HEK293 (cell line): Measurements from ENCODE around the gene EXT2.

Source experiments
- CTCF ChIA-PET: fragments of 350-600 bp; formaldehyde crosslinking; extraction: SDS; loops from one replicate; lab custom pipeline; 2021; ENCODE audit warnings: antibody characterized with exemption; lab: Yijun Ruan, JAX
- POLR2A ChIA-PET: fragments of 300-600 bp; formaldehyde crosslinking; extraction: SDS; loops from one replicate; lab custom pipeline; 2020; ENCODE audit warnings: antibody characterized with exemption, inconsistent platforms; lab: Yijun Ruan, JAX
- H3K27ac ChIP-seq: fragments of 200-500 bp; sonication (Bioruptor generic); 2 replicates; pipeline ENCODE4 v1.5.1; 2014; ENCODE audit warnings: low read depth, low read length, control low read depth, inconsistent platforms; ENCODE audit errors: extremely low read depth
- H3K36me3 ChIP-seq, 2 experiments: fragments of 200-500 bp in 1 of 2; sonication (Bioruptor generic) in 1 of 2; 1 replicate in 1 of 2; 2 replicates in 1 of 2; pipeline ENCODE4 v1.5.1; 2014 to 2017; ENCODE audit warnings: inconsistent platforms in 2 of 2, low read length in 2 of 2; ENCODE audit not compliant: control insufficient read depth in 2 of 2, insufficient read depth in 1 of 2
- H3K4me1 ChIP-seq: fragments of 200-500 bp; sonication (Bioruptor generic); 2 replicates; pipeline ENCODE4 v1.5.1; 2014; ENCODE audit warnings: mild to moderate bottlenecking, low read length, inconsistent platforms; ENCODE audit not compliant: control insufficient read depth, insufficient read depth
- H3K4me3 ChIP-seq: 2 replicates; pipeline ENCODE4 v1.5.1; 2011; ENCODE audit warnings: low read depth, mild to moderate bottlenecking, control low read depth, low read length, moderate library complexity
- H3K9me3 ChIP-seq: fragments of 200-500 bp; sonication (Bioruptor generic); 2 replicates; pipeline ENCODE4 v1.5.1; 2014; ENCODE audit warnings: low read depth, low read length, inconsistent platforms; ENCODE audit not compliant: control insufficient read depth, insufficient read depth
- CTCF ChIP-seq: fragments of 450-650 bp; formaldehyde crosslinking; IDR thresholded peaks from 2 replicates; pipeline ENCODE4 v1.5.1; 2016; ENCODE audit warnings: missing biosample characterization, missing genetic modification characterization
- GLI4 ChIP-seq: fragments of 450-650 bp; formaldehyde crosslinking; IDR thresholded peaks from 2 replicates; pipeline ENCODE4 v1.5.1; 2016; ENCODE audit warnings: missing biosample characterization, missing genetic modification characterization
- MZF1 ChIP-seq: fragments of 450-650 bp; formaldehyde crosslinking; IDR thresholded peaks from 2 replicates; pipeline ENCODE4 v1.5.1; 2017; ENCODE audit warnings: missing biosample characterization, missing genetic modification characterization, borderline replicate concordance
- WT1 ChIP-seq: fragments of 450-650 bp; formaldehyde crosslinking; IDR thresholded peaks from 2 replicates; pipeline ENCODE4 v1.5.1; 2016; ENCODE audit warnings: missing biosample characterization, missing genetic modification characterization
- ZBTB1 ChIP-seq: fragments of 450-650 bp; formaldehyde crosslinking; IDR thresholded peaks from 2 replicates; pipeline ENCODE4 v1.5.1; 2016; ENCODE audit warnings: missing biosample characterization, missing genetic modification characterization
- ZBTB21 ChIP-seq: fragments of 450-650 bp; formaldehyde crosslinking; IDR thresholded peaks from 2 replicates; pipeline ENCODE4 v1.5.1; 2017; ENCODE audit warnings: missing biosample characterization, missing genetic modification characterization
- ZNF121 ChIP-seq: fragments of 450-650 bp; formaldehyde crosslinking; IDR thresholded peaks from 2 replicates; pipeline ENCODE4 v1.5.1; 2016; ENCODE audit warnings: missing biosample characterization, missing genetic modification characterization
- ZNF133 ChIP-seq: fragments of 450-650 bp; formaldehyde crosslinking; IDR thresholded peaks from 2 replicates; pipeline ENCODE4 v1.5.1; 2016; ENCODE audit warnings: missing biosample characterization, missing genetic modification characterization
- ZNF138 ChIP-seq: fragments of 450-650 bp; formaldehyde crosslinking; IDR thresholded peaks from 2 replicates; pipeline ENCODE4 v1.5.1; 2016; ENCODE audit warnings: missing biosample characterization, missing genetic modification characterization, borderline replicate concordance
- ZNF155 ChIP-seq: fragments of 450-650 bp; formaldehyde crosslinking; IDR thresholded peaks from 2 replicates; pipeline ENCODE4 v1.5.1; 2016; ENCODE audit warnings: missing biosample characterization, missing genetic modification characterization
- ZNF341 ChIP-seq: fragments of 450-650 bp; formaldehyde crosslinking; IDR thresholded peaks from 2 replicates; pipeline ENCODE4; 2016; ENCODE audit warnings: low read depth, missing biosample characterization, missing genetic modification characterization
- ZNF362 ChIP-seq: fragments of 450-650 bp; formaldehyde crosslinking; IDR thresholded peaks from 2 replicates; pipeline ENCODE4 v1.5.1; 2016; ENCODE audit warnings: missing biosample characterization, missing genetic modification characterization
- ZNF518A ChIP-seq: fragments of 450-650 bp; formaldehyde crosslinking; conservative IDR thresholded peaks from 2 replicates; pipeline ENCODE4 v1.5.1; 2016; ENCODE audit warnings: low read depth, missing biosample characterization, missing genetic modification characterization
- ZNF560 ChIP-seq: fragments of 450-650 bp; formaldehyde crosslinking; IDR thresholded peaks from 2 replicates; pipeline ENCODE4 v1.5.1; 2017; ENCODE audit warnings: missing biosample characterization, missing genetic modification characterization, borderline replicate concordance
- ZNF654 ChIP-seq: fragments of 450-650 bp; formaldehyde crosslinking; IDR thresholded peaks from 2 replicates; pipeline ENCODE4 v1.5.1; 2016; ENCODE audit warnings: low read depth, missing biosample characterization, missing genetic modification characterization
- ZNF704 ChIP-seq: fragments of 450-650 bp; formaldehyde crosslinking; IDR thresholded peaks from 2 replicates; pipeline ENCODE4 v1.5.1; 2016; ENCODE audit warnings: missing biosample characterization, missing genetic modification characterization
- ZNF707 ChIP-seq: fragments of 450-650 bp; formaldehyde crosslinking; IDR thresholded peaks from 2 replicates; pipeline ENCODE4 v1.5.1; 2016; ENCODE audit warnings: missing biosample characterization, missing genetic modification characterization
- ZSCAN30 ChIP-seq: fragments of 450-650 bp; IDR thresholded peaks from 2 replicates; pipeline ENCODE4 v1.5.1; 2018; ENCODE audit warnings: missing biosample characterization, mild to moderate bottlenecking, missing genetic modification characterization, moderate library complexity

Gene EXT2

GRCh38 chr11:44090539-44090938, 4.9 kb upstream of the EXT2 start:
- TF ChIP-seq ZBTB1 (no peak), ZSCAN30 (tag by site-specific recombination) (no peak), ZNF560 (tag by site-specific recombination) (no peak), ZNF133 (tag by site-specific recombination) (no peak), ZNF704 (tag by site-specific recombination) (no peak), ZNF362 (tag by site-specific recombination) (no peak), ZNF341 (tag by site-specific recombination) (no peak), ZNF518A (tag by site-specific recombination) (no peak), ZBTB21 (tag by site-specific recombination) (no peak), ZNF155 (tag by site-specific recombination) (no peak), GLI4 (tag by site-specific recombination) (no peak), ZNF707 (tag by site-specific recombination) (no peak), ZNF138 (tag by site-specific recombination) (no peak), WT1 (tag by site-specific recombination) (no peak)
- ChIA-PET POLR2A (interaction anchor here (0.5 kb wide), 1 partner anchor 730 kb away, joined by 4 read pairs; no protein-coding TSS in a partner anchor), CTCF (interaction anchor here (0.7 kb wide), 1 partner anchor 619 kb away, joined by 3 read pairs; no protein-coding TSS in a partner anchor)
- H3K9me3 ChIP-seq: no peaks in the 10 kb centered on the region
- no peak overlapping the region for H3K27ac ChIP-seq
- H3K4me3 ChIP-seq: no peak overlapping the region
- no peaks in the 10 kb centered on the region for H3K36me3 ChIP-seq
- no peaks in the 10 kb centered on the region for H3K4me1 ChIP-seq

- no peak overlapping the region for H3K27ac ChIP-seq
- TF ChIP-seq ZNF121 (tag by site-specific recombination) (0 out of 2 replicates have a peak, but pooled peaks have one; percentile 7), ZNF518A (tag by site-specific recombination) (no peak), CTCF (tag by site-specific recombination) (peak; percentile 33; the same call in 1 of the 2 replicates), MZF1 (0 out of 2 replicates have a peak, but pooled peaks have one; percentile 27), ZNF654 (tag by site-specific recombination) (peak; percentile 62)
- TF ChIP-seq, all 188 proteins: peak for 4
Measured at GRCh38 chr11:44094260-44094868, 1.1 kb upstream of the EXT2 start.

More at GRCh38 chr11:44094260-44094868, 1.1 kb upstream of the EXT2 start:
- no peaks in the 10 kb centered on the region for H3K4me1 ChIP-seq
- ChIA-PET CTCF (interaction anchor here (0.6 to 3.6 kb wide), 32 partner anchors 8 to 1544 kb away, joined by 3 to 64 read pairs (median 3); no protein-coding TSS in a partner anchor), POLR2A (interaction anchor here (0.6 to 0.7 kb wide), 2 partner anchors 10 to 516 kb away, joined by 3 read pairs; no protein-coding TSS in a partner anchor)
- no peak overlapping the region for H3K4me3 ChIP-seq
- H3K9me3 ChIP-seq: no peaks in the 10 kb centered on the region
- H3K36me3 ChIP-seq: peaks cover 0 to under 1% of the 10 kb centered on the region in 2 experiments; a peak in 1 of 3 replicates
